HUES48 (cell line): ENCODE data around the gene CDPF1.
"Not testable (repeated sequence)": the region's sequence is repeated elsewhere in the genome, so short reads cannot be mapped to it uniquely, and the experiment has no call there.

ENCODE experiments used
- H3K27ac ChIP-seq: one replicate; pipeline ENCODE4 v1.7.0; 2013; ENCODE audit warnings: low read depth, low read length, inconsistent platforms
- H3K27me3 ChIP-seq: 2 replicates; pipeline ENCODE4 v1.6.1; 2013; ENCODE audit warnings: mild to moderate bottlenecking, low read length; ENCODE audit not compliant: control insufficient read depth, insufficient read depth
- H3K36me3 ChIP-seq: 2 replicates; pipeline ENCODE4 v1.6.1; 2013; ENCODE audit warnings: low read length; ENCODE audit not compliant: control insufficient read depth, insufficient read depth
- H3K4me1 ChIP-seq: 2 replicates; pipeline ENCODE4 v1.6.1; 2013; ENCODE audit warnings: mild to moderate bottlenecking, low read length; ENCODE audit not compliant: control insufficient read depth, insufficient read depth
- H3K4me3 ChIP-seq: 2 replicates; pipeline ENCODE4 v1.5.1; 2013; ENCODE audit warnings: mild to moderate bottlenecking, low read depth, low read length
- H3K9ac ChIP-seq: 2 replicates; pipeline ENCODE4 v1.6.1; 2013; ENCODE audit warnings: mild to moderate bottlenecking, low read depth, low read length, moderate library complexity
- H3K9me3 ChIP-seq: 2 replicates; pipeline ENCODE4 v1.6.1; 2013; ENCODE audit warnings: low read length; ENCODE audit not compliant: control insufficient read depth, insufficient read depth

The CDPF1 gene

GRCh38 chr22:46219636-46220035 is 30.5 kb downstream of the CDPF1 start:
- Histone ChIP-seq H3K9me3 (no peaks in the 10 kb centered on the region), H3K4me1 (no peaks in the 10 kb centered on the region), H3K27me3 (no peaks in the 10 kb centered on the region), H3K36me3 (no peaks in the 10 kb centered on the region), H3K27ac (no peak overlapping the region), H3K4me3 (no peak overlapping the region), H3K9ac (no peak overlapping the region)

GRCh38 chr22:46214616-46215015 is 35.5 kb downstream of the CDPF1 start:
- Histone ChIP-seq H3K9ac (no peak overlapping the region), H3K4me1 (no peaks in the 10 kb centered on the region), H3K27me3 (no peaks in the 10 kb centered on the region), H3K9me3 (peaks cover 3% of the 10 kb centered on the region; the same call in 1 of the 2 replicates), H3K4me3 (no peak overlapping the region), H3K36me3 (no peaks in the 10 kb centered on the region), H3K27ac (no peak overlapping the region)

DNA sequence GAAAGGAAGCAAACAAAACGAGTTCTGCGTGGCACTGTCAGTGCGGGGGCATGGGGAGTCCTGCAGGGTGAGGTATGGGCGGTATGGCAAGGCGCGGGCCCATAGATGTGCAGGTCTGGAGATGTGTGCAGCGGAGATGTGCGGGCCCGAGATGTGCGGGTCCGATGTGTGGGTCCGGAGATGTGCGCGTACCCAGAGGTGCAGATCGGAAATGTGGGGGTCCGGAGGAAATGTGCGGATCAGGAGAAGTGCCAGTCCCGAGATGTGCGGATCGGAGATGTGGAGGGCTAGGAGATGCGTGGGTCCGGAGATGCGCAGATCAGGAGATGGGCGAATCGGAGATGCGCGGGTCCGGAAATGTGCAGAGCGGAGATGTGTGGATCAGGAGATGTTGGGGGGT is 35.9 kb downstream of the CDPF1 start:
- peaks cover 7% of the 10 kb centered on the region; the same call in 1 of the 2 replicates for H3K9me3 ChIP-seq
- H3K9ac ChIP-seq, result no peak overlapping the region
- no peak overlapping the region for H3K27ac ChIP-seq
- no peaks in the 10 kb centered on the region for H3K36me3 ChIP-seq
- no peak overlapping the region for H3K4me3 ChIP-seq
- H3K4me1 ChIP-seq, result no peaks in the 10 kb centered on the region
- H3K27me3 ChIP-seq, result no peaks in the 10 kb centered on the region

DNA sequence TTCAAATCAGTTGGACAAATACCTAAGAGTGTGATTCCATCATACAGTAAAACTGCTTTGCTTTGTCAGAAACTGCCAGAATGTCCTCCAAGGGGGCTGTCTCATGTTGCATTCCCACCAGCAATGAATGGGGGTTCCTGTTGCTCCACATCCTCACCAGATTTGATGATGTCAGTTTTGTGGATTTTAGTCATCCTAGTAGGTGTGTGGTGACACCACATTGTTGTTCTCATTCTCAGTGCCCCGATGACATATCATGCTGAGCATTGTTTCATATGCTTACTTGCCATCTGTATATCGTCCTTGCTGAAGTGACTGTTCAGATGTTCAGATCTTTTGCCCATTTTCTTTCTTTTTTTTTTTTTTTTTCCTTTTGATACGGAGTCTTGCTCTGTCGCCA is 37.0 kb downstream of the CDPF1 start:
- Histone ChIP-seq H3K9ac (no peak overlapping the region), H3K27ac (no peak overlapping the region), H3K4me3 (no peak overlapping the region), H3K9me3 (peaks cover 13% of the 10 kb centered on the region), H3K27me3 (no peaks in the 10 kb centered on the region), H3K4me1 (no peaks in the 10 kb centered on the region), H3K36me3 (no peaks in the 10 kb centered on the region)

DNA sequence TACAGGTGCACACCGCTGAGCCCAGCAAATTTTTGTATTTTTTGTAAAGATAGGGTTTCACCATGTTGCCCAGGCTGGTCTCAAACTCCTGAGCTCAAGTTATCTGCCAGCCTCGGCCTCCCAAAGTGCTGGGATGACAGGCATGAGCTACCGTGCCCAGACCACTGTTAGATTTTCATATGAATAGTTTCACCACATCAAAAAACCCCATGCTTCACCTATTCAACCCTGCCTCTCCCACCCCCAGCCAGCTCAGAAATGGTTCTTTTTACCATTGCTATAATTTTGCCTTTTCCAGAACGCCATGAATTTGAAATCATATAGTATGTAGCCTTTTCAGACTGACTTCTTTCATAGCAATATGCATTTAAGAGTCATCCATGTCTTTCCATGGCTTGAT is 37.9 kb downstream of the CDPF1 start:
- Histone ChIP-seq H3K4me1 (no peaks in the 10 kb centered on the region), H3K4me3 (no peak overlapping the region), H3K36me3 (no peaks in the 10 kb centered on the region), H3K9me3 (peaks cover 13% of the 10 kb centered on the region), H3K27me3 (no peaks in the 10 kb centered on the region), H3K27ac (no peak overlapping the region), H3K9ac (no peak overlapping the region)

DNA sequence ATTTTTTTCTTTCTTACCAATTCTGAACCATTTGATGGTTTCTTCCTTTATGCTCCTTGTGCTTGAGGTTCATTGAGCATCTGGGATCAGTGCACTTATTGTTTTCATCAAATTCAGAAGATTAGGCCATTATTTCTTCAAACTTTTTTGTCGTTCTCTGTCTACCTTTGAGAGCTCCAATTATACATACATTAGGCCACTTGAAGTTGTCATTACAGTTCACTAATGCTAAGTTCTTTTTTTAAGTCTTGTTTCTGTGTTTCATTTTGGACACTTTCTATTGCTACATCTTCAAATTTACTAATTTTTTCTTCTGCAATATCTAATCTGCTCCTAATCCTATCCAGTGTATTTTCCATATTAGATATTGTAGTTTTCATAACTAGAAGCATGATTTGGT is 40.8 kb downstream of the CDPF1 start:
- no peaks in the 10 kb centered on the region for H3K27me3 ChIP-seq
- H3K4me1 ChIP-seq, result no peaks in the 10 kb centered on the region
- H3K27ac ChIP-seq, result no peak overlapping the region
- H3K9ac ChIP-seq, result no peak overlapping the region
- H3K9me3 ChIP-seq, result peaks cover 13% of the 10 kb centered on the region
- H3K36me3 ChIP-seq, result no peaks in the 10 kb centered on the region
- no peak overlapping the region for H3K4me3 ChIP-seq

DNA sequence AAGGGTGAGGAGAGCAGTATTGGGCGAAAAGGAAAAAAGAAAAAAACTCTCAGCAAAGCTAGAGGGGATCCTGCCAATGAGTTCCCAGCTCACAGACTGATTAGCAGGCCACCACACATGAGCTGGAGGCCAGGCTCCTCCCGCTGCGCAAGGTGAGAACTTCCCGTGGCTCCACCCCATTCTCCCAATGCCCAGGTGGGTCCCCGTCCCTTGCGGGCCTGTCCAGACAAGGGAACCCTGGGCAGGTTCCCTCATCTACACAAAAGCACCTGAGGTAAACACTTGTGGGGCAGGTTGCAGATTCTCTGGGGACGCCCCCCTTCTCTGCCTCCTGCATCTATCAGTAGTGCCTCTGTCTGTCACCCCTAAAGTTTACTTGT is 46.5 kb downstream of the CDPF1 start:
- H3K9me3 ChIP-seq, result peaks cover 1% of the 10 kb centered on the region
- H3K9ac ChIP-seq, result no peak overlapping the region
- H3K4me1 ChIP-seq, result peaks cover 10% of the 10 kb centered on the region
- H3K27me3 ChIP-seq, result no peaks in the 10 kb centered on the region
- H3K36me3 ChIP-seq, result no peaks in the 10 kb centered on the region
- no peak overlapping the region for H3K4me3 ChIP-seq
- no peak overlapping the region for H3K27ac ChIP-seq

GRCh38 chr22:46202897-46203600 is 47.0 kb downstream of the CDPF1 start:
- no peak overlapping the region for H3K27ac ChIP-seq
- no peak overlapping the region for H3K4me3 ChIP-seq
- no peaks in the 10 kb centered on the region for H3K27me3 ChIP-seq
- H3K4me1 ChIP-seq, result peaks cover 10% of the 10 kb centered on the region
- no peak overlapping the region for H3K9ac ChIP-seq
- H3K36me3 ChIP-seq, result no peaks in the 10 kb centered on the region
- H3K9me3 ChIP-seq, result no peaks in the 10 kb centered on the region

- H3K9ac ChIP-seq, result no peak overlapping the region
- H3K4me1 ChIP-seq, result peaks cover 10% of the 10 kb centered on the region
- H3K9me3 ChIP-seq, result no peaks in the 10 kb centered on the region
- H3K27me3 ChIP-seq, result no peaks in the 10 kb centered on the region
- H3K4me3 ChIP-seq, result no peak overlapping the region
- peak overlapping the region; percentile 60 for H3K27ac ChIP-seq
- H3K36me3 ChIP-seq, result no peaks in the 10 kb centered on the region
Measured at GRCh38 chr22:46201059-46201757, 48.9 kb downstream of the CDPF1 start.

DNA sequence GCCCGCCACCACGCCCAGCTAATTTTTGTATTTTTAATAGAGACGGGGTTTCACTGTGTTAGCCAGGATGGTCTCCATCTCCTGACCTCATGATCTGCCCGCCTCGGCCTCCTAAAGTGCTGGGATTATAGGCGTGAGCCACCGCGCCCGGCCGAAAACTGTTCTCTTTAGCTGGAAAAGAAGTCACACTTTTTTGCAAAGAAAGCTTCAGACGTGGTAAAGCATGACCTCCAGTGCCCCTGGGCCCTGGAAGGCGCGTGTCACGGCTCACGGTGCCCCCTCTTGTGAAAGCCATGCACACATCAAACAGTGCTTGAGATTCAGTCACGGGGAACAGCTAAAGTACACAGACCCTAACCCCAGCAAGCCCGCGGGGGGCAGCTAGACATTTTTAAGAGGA is 51.3 kb downstream of the CDPF1 start:
- not testable (repeated sequence) for H3K36me3 ChIP-seq, H3K9me3 ChIP-seq, H3K9ac ChIP-seq, H3K27ac ChIP-seq, H3K27me3 ChIP-seq, H3K4me3 ChIP-seq
- H3K4me1 ChIP-seq, result peaks cover 10% of the 10 kb centered on the region

DNA sequence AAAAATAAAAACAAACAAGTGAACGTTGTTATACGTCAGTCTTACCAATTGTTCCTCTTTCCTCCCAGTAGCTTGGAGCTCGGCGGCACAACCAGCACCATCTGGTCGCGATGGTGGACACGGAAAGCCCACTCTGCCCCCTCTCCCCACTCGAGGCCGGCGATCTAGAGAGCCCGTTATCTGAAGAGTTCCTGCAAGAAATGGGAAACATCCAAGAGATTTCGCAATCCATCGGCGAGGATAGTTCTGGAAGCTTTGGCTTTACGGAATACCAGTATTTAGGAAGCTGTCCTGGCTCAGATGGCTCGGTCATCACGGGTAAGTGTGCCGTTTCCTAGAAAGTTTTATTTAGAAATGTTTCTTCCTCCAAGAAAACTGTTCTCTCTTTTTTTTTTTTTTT is 51.8 kb downstream of the CDPF1 start:
- Histone ChIP-seq H3K36me3 (no peaks in the 10 kb centered on the region), H3K4me3 (no peak overlapping the region), H3K9me3 (no peaks in the 10 kb centered on the region), H3K27me3 (no peaks in the 10 kb centered on the region), H3K4me1 (peaks cover 10% of the 10 kb centered on the region), H3K27ac (no peak overlapping the region), H3K9ac (no peak overlapping the region)
